Endothelial cell of umbilical vein (primary cell): ENCODE results near the gene NR1D2. TPM values are rescaled to one million over a fixed set of nuclear protein-coding genes. Genes with fewer than 3 reads are reported as not detected.
"Not testable (repeated sequence)": the region's sequence is repeated elsewhere in the genome, so short reads cannot be mapped to it uniquely, and the experiment has no call there.

Experiments used
- BruUV-seq: library from RNA; stranded (reverse); fragments of 400-500 nt; replicated peaks from 2 replicates; lab custom pipeline; 2021; lab: Mats Ljungman, UMichigan
- CTCF ChIA-PET: fragments of 300-600, 350-600 bp; sonication (Branson Sonifier 250); formaldehyde crosslinking; loops from one replicate; lab custom pipeline; 2021; ENCODE audit warnings: antibody characterized with exemption, inconsistent platforms; lab: Charles Lee
- POLR2A ChIA-PET: fragments of 300-600, 350-600 bp; sonication (Branson Sonifier 250); formaldehyde crosslinking; loops from one replicate; lab custom pipeline; 2021; ENCODE audit warnings: antibody characterized with exemption, inconsistent platforms; lab: Charles Lee
- DNase-seq: peaks from one replicate; pipeline ENCODE4 v3.0.0-alpha.2; 2011; ENCODE audit warnings: low read depth, low spot score
- FAIRE-seq: peaks from 2 replicates; lab custom pipeline; 2011; peaks lifted over from hg19 to GRCh38; lab: Jason Lieb, UNC
- H2AFZ ChIP-seq: 2 replicates; pipeline ENCODE4 v1.6.0; 2012; ENCODE audit warnings: low read depth, low read length, control low read depth, inconsistent platforms
- H3K27ac ChIP-seq: 2 replicates; pipeline ENCODE4 v1.5.1; 2011; ENCODE audit warnings: low read depth, mild to moderate bottlenecking, control low read depth, low read length, moderate library complexity; ENCODE audit not compliant: insufficient read depth
- H3K27me3 ChIP-seq, 2 experiments: 2 replicates each; pipeline versions ENCODE4 v1.6.0 to v1.6.1; 2011; ENCODE audit warnings: low read length in 2 of 2, mixed read lengths in 1 of 2; ENCODE audit not compliant: control insufficient read depth in 2 of 2, insufficient read depth in 2 of 2
- H3K36me3 ChIP-seq, 2 experiments: 2 replicates in 1 of 2; 3 replicates in 1 of 2; pipeline ENCODE4 v1.5.1; 2011; ENCODE audit warnings: low read length in 2 of 2, mild to moderate bottlenecking in 1 of 2, moderate library complexity in 1 of 2; ENCODE audit not compliant: control insufficient read depth in 2 of 2, insufficient read depth in 2 of 2; ENCODE audit errors: extremely low read depth in 1 of 2
- H3K4me1 ChIP-seq: 3 replicates; pipeline ENCODE4 v1.5.1; 2011; ENCODE audit warnings: mild to moderate bottlenecking, low read length; ENCODE audit not compliant: control insufficient read depth, insufficient read depth; ENCODE audit errors: extremely low read depth
- H3K4me2 ChIP-seq: 2 replicates; pipeline ENCODE4 v1.6.1; 2011; ENCODE audit warnings: low read length, control low read depth, mixed read lengths; ENCODE audit not compliant: insufficient read depth
- H3K4me3 ChIP-seq, 3 experiments: fragments of 200-600 bp in 1 of 3; sonication (generic), shearing (Covaris generic) in 1 of 3; replicated peaks in 1 of 3; 2 replicates each; pipeline ENCODE4 v1.5.1; 2011 to 2016; ENCODE audit warnings: control low read depth in 3 of 3, low read length in 3 of 3, mild to moderate bottlenecking in 2 of 3, inconsistent platforms in 1 of 3, low read depth in 1 of 3, moderate library complexity in 1 of 3; ENCODE audit not compliant: insufficient read depth in 1 of 3
- H3K79me2 ChIP-seq: 2 replicates; pipeline ENCODE4 v1.6.0; 2012; ENCODE audit warnings: low read length, inconsistent platforms; ENCODE audit not compliant: control insufficient read depth, insufficient read depth
- H3K9ac ChIP-seq: replicated peaks from 2 replicates; pipeline ENCODE3; 2011; ENCODE audit warnings: low read length, control low read depth; ENCODE audit not compliant: insufficient read depth; ENCODE audit errors: extremely low read depth
- H3K9me1 ChIP-seq: replicated peaks from 3 replicates; pipeline ENCODE4 v1.6.0; 2011; ENCODE audit warnings: mild to moderate bottlenecking, low read length; ENCODE audit not compliant: control insufficient read depth, insufficient read depth; ENCODE audit errors: extremely low read depth
- H3K9me3 ChIP-seq: replicated peaks from 2 replicates; pipeline ENCODE4 v1.5.1; 2012; ENCODE audit warnings: low read length, inconsistent platforms; ENCODE audit not compliant: control insufficient read depth, insufficient read depth
- H4K20me1 ChIP-seq: replicated peaks from 2 replicates; pipeline ENCODE3; 2011; ENCODE audit warnings: mild to moderate bottlenecking, low read length; ENCODE audit not compliant: control insufficient read depth, insufficient read depth; ENCODE audit errors: extremely low read depth
- CTCF ChIP-seq, 2 donors: IDR thresholded peaks; 1 replicate in 1 of 2; 2 replicates in 1 of 2; pipeline ENCODE4 v1.5.1; 2011; ENCODE audit warnings: low read length in 2 of 2, mild to moderate bottlenecking in 2 of 2, moderate library complexity in 2 of 2, control low read depth in 1 of 2, inconsistent platforms in 1 of 2, low read depth in 1 of 2; ENCODE audit not compliant: insufficient read depth in 1 of 2; ENCODE audit errors: extremely low read depth in 1 of 2
- EZH2 ChIP-seq: IDR thresholded peaks from 2 replicates; pipeline ENCODE4 v1.6.1; 2012; ENCODE audit warnings: borderline replicate concordance, low read depth, mild to moderate bottlenecking, moderate library complexity, low read length, inconsistent platforms; ENCODE audit not compliant: severe bottlenecking
- FOS ChIP-seq: IDR thresholded peaks from 2 replicates; pipeline ENCODE4 v1.6.1; 2011; ENCODE audit warnings: mild to moderate bottlenecking, low read length, moderate library complexity, borderline replicate concordance; ENCODE audit not compliant: insufficient read depth
- GATA2 ChIP-seq: IDR thresholded peaks from 2 replicates; pipeline ENCODE4 v1.7.0; 2011; ENCODE audit warnings: low read depth, mild to moderate bottlenecking, moderate library complexity, mixed read lengths, low read length; ENCODE audit not compliant: insufficient read length, insufficient read depth
- JUN ChIP-seq: IDR thresholded peaks from 2 replicates; pipeline ENCODE4 v1.6.1; 2011; ENCODE audit warnings: borderline replicate concordance, low read depth; ENCODE audit not compliant: insufficient read length, insufficient read depth
- MYC ChIP-seq: IDR thresholded peaks from one replicate; pipeline ENCODE4 v1.6.1; 2011; ENCODE audit warnings: mild to moderate bottlenecking, low read depth, low read length
- POLR2A ChIP-seq: IDR thresholded peaks from 2 replicates; pipeline ENCODE4 v1.6.1; 2012; ENCODE audit warnings: low read depth, mild to moderate bottlenecking, control low read depth, low read length
- POLR2AphosphoS5 ChIP-seq: IDR thresholded peaks from 2 replicates; pipeline ENCODE4 v1.6.1; 2012; ENCODE audit warnings: low read depth, mild to moderate bottlenecking, control low read depth, low read length, moderate library complexity; ENCODE audit not compliant: insufficient read depth
- dilution Hi-C: fragments of 300-500 bp; cut with MboI; formaldehyde crosslinking; loops from one replicate; pipeline ENCODE4 v1.15.0; 2019; ENCODE audit warnings: low sequenced_read_pairs; ENCODE audit not compliant: extremely low pct_ligation_motif_present
- intact Hi-C: fragments of 100-400 bp; cut with micrococcal nuclease; formaldehyde crosslinking; loops from one replicate; pipeline ENCODE4 v1.10.0; 2022
- polyA plus RNA-seq, 4 experiments: library from polyadenylated mRNA; depleted of rRNA in 3 of 4; stranded (reverse) in 3 of 4; unstranded in 1 of 4; fragments of >200 nt; gene quantifications; 2 replicates each; pipeline versions ENCODE4 v1.2.1 to v1.2.3, GENCODE V29; 2011 to 2012; ENCODE audit warnings: missing spikeins in 1 of 4
- total RNA-seq: library from RNA; stranded (reverse); gene quantifications from 2 replicates; pipeline ENCODE4 v1.2.3, GENCODE V29; 2021
- TF ChIP-seq, protein P1 (sequence below): IDR thresholded peaks from 2 replicates; pipeline ENCODE4 v1.6.1; 2011; ENCODE audit not compliant: insufficient read depth, insufficient read length

Gene NR1D2
- total and polyA plus RNA-seq, 2 donors (not counting 3 experiments of a cell fraction or from before 2014, with no cell fraction given): 4.3 to 14.6 TPM

GRCh38 chr3:24025805-24026204, 80.7 kb downstream of the NR1D2 start:
- dilution Hi-C loops (no loop called here), intact Hi-C loops (no loop called here)
- DNase-seq: no peak
- FAIRE-seq: no peak
- no peak for TF ChIP-seq JUN
- no peak for TF ChIP-seq EZH2
- no peak for TF ChIP-seq POLR2A
- no peak for TF ChIP-seq FOS
- no peak for TF ChIP-seq POLR2AphosphoS5
- no peak for TF ChIP-seq MYC
- no peak for TF ChIP-seq GATA2
- TF ChIP-seq CTCF (IDR thresholded peaks at IDR 0.05; ENCODE audit: extremely low read depth in 1 of 2, insufficient read depth in 1 of 2, low read depth in 1 of 2, low read length in 2 of 2): no peak
- TF ChIP-seq, protein P1, sequence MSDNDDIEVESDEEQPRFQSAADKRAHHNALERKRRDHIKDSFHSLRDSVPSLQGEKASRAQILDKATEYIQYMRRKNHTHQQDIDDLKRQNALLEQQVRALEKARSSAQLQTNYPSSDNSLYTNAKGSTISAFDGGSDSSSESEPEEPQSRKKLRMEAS: no peak
- no peaks in the 10 kb centered on the region for H3K36me3 ChIP-seq
- H3K4me2 ChIP-seq: no peak overlapping the region
- CTCF ChIA-PET: interaction anchor here (1.0 kb wide), 1 partner anchor 654 kb away, joined by 4 read pairs; no protein-coding TSS in a partner anchor
- H3K4me3 ChIP-seq: no peak overlapping the region
- no peaks in the 10 kb centered on the region for H3K79me2 ChIP-seq
- H2AFZ ChIP-seq: no peak overlapping the region
- H3K27me3 ChIP-seq: no peaks in the 10 kb centered on the region
- H3K27ac ChIP-seq: no peak overlapping the region
- H3K9me1 ChIP-seq: no peaks in the 10 kb centered on the region
- H3K9me3 ChIP-seq: no peaks in the 10 kb centered on the region
- H3K4me1 ChIP-seq: no peaks in the 10 kb centered on the region
- no TSS peak for BruUV-seq
- no peak overlapping the region for H3K9ac ChIP-seq
- H4K20me1 ChIP-seq: no peaks in the 10 kb centered on the region
- POLR2A ChIA-PET: no interaction called here

DNA sequence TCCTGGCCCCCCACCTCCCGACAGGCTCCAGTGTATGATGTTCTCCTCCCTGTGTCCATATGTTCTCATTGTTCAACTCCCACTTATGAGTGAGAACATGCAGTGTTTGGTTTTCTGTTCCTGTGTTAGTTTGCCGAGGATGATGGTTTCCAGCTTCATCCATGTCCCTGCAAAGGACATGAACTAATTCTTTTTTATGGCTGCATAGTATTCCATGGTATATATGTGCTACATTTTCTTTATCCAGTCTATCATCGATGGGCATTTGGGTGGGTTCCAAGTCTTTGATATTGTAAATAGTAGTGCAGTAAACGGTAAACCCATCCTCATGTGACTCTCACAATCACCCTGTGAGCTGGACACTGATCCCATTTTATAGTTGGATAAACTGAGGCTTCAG, 81.6 kb downstream of the NR1D2 start:
- FAIRE-seq, H3K9me3 ChIP-seq, H3K4me1 ChIP-seq, dilution Hi-C loops, H3K9ac ChIP-seq, H2AFZ ChIP-seq, H3K27me3 ChIP-seq, intact Hi-C loops, H3K36me3 ChIP-seq, H3K4me3 ChIP-seq, POLR2A ChIA-PET, CTCF ChIA-PET, DNase-seq, H3K27ac ChIP-seq, H4K20me1 ChIP-seq, BruUV-seq, H3K4me2 ChIP-seq, H3K79me2 ChIP-seq, H3K9me1 ChIP-seq: not testable (repeated sequence)
